ENCODE results near the gene COPS8. TPM values are rescaled to one million over a fixed set of nuclear protein-coding genes. Genes with fewer than 3 reads are reported as not detected.

Gene COPS8
- total RNA-seq, 1 experiment from 2014 or later, result 249 TPM

DNA sequence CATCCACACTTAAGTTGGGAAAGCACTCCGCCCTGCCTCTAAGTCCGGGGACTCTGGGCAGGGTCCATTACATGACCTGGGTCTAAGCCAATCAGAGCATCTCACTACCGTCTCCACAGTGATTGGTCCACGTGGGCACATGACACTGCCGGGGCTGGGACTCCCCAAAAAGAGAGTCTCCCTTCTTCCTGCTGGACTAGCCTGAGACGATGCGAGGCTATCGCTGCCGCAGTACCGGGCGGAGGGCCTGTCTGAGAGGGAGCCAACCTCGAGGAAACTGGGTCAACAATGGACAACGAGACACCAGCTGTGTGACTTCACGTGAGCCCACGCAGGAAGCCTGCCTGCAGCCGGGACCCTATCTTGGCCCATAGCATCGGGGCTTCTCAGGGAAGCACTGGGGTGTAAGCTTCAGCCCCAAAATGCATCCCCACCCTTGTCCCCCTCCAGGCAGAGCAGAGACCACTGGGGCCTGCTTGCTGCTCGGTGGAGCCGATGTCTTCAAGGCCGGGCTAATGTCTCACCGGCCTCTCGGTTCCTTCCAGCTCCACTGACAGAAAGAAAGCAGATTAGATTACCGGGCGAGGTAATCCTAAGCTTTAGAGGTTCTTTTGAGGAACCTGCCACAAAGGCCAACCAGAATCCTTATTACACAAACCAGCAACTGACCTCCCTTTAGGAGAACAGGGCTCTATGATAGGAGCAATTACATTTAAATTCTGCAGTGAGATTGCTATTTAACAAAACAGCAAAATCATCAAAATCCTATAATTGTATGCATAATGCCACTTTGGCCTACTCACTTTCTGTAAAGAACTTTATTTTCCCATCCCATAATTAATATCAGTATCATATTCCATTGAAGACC is 21.3 kb upstream of the COPS8 start:
- Mint-ChIP-seq H3K4me3 (ENCODE audit: unreplicated experiment) (no peak overlapping the region), H3K27ac (ENCODE audit: low read depth, unreplicated experiment) (no peak overlapping the region), H3K36me3 (ENCODE audit: insufficient read depth, unreplicated experiment) (no peaks in the 10 kb centered on the region), H3K9me3 (ENCODE audit: unreplicated experiment) (no peaks in the 10 kb centered on the region), H3K4me1 (ENCODE audit: insufficient read depth, unreplicated experiment) (peaks cover 11% of the 10 kb centered on the region), H3K27me3 (ENCODE audit: insufficient read depth, unreplicated experiment) (no peaks in the 10 kb centered on the region)
- CTCF ChIA-PET, result interaction anchor here (1.2 kb wide), 1 partner anchor 721 kb away, joined by 4 read pairs; no protein-coding TSS in a partner anchor
- TF ChIP-seq CTCF (IDR thresholded peaks at IDR 0.05; ENCODE audit: unreplicated experiment), result no peak
- DNase-seq (ENCODE audit: unreplicated experiment), result no peak
- POLR2A ChIA-PET, result interaction anchor here (0.6 to 1.2 kb wide), 2 partner anchors 278 to 672 kb away, joined by 3 to 4 read pairs; no protein-coding TSS in a partner anchor
- BruUV-seq (replicated peaks), result no TSS peak
- intact Hi-C loops (cut with micrococcal nuclease), result loop anchor here (5.0 kb wide), 1 partner anchor 1287 kb away; no protein-coding TSS in a partner anchor

- H3K27me3 Mint-ChIP-seq (ENCODE audit: insufficient read depth, unreplicated experiment), result no peaks in the 10 kb centered on the region
- POLR2A ChIA-PET, result interaction anchor here (1.2 kb wide), 1 partner anchor 279 kb away, joined by 3 read pairs; no protein-coding TSS in a partner anchor
- H3K36me3 Mint-ChIP-seq (ENCODE audit: insufficient read depth, unreplicated experiment), result no peaks in the 10 kb centered on the region
- DNase-seq (ENCODE audit: unreplicated experiment), result no peak
- BruUV-seq (replicated peaks), result no TSS peak
- intact Hi-C loops (cut with micrococcal nuclease), result no loop called here
- no peak overlapping the region for H3K27ac Mint-ChIP-seq (ENCODE audit: low read depth, unreplicated experiment)
- no peak overlapping the region for H3K4me3 Mint-ChIP-seq (ENCODE audit: unreplicated experiment)
- TF ChIP-seq CTCF (IDR thresholded peaks at IDR 0.05; ENCODE audit: unreplicated experiment), result no peak
- peaks cover 11% of the 10 kb centered on the region for H3K4me1 Mint-ChIP-seq (ENCODE audit: insufficient read depth, unreplicated experiment)
- CTCF ChIA-PET, result interaction anchor here (1.2 kb wide), 1 partner anchor 722 kb away, joined by 4 read pairs; no protein-coding TSS in a partner anchor
- H3K9me3 Mint-ChIP-seq (ENCODE audit: unreplicated experiment), result no peaks in the 10 kb centered on the region
Observed at GRCh38 chr2:237065071-237065377, 20.7 kb upstream of the COPS8 start.

- Mint-ChIP-seq H3K9me3 (ENCODE audit: unreplicated experiment) (no peaks in the 10 kb centered on the region), H3K27ac (ENCODE audit: low read depth, unreplicated experiment) (no peak overlapping the region), H3K36me3 (ENCODE audit: insufficient read depth, unreplicated experiment) (no peaks in the 10 kb centered on the region), H3K4me3 (ENCODE audit: unreplicated experiment) (no peak overlapping the region), H3K27me3 (ENCODE audit: insufficient read depth, unreplicated experiment) (no peaks in the 10 kb centered on the region), H3K4me1 (ENCODE audit: insufficient read depth, unreplicated experiment) (peaks cover under 1% of the 10 kb centered on the region)
- ChIA-PET POLR2A (no interaction called here), CTCF (interaction anchor here (1.2 to 1.6 kb wide), 2 partner anchors 11 to 714 kb away, joined by 3 to 7 read pairs; no protein-coding TSS in a partner anchor)
- TF ChIP-seq CTCF (IDR thresholded peaks at IDR 0.05; ENCODE audit: unreplicated experiment), result no peak
- intact Hi-C loops (cut with micrococcal nuclease), result no loop called here
- BruUV-seq (replicated peaks), result no TSS peak
- DNase-seq (ENCODE audit: unreplicated experiment), result no peak
Observed at GRCh38 chr2:237066396-237066795, 19.3 kb upstream of the COPS8 start.

- no peak overlapping the region for H3K4me3 Mint-ChIP-seq (ENCODE audit: unreplicated experiment)
- no peak for DNase-seq (ENCODE audit: unreplicated experiment)
- H3K36me3 Mint-ChIP-seq (ENCODE audit: insufficient read depth, unreplicated experiment), result no peaks in the 10 kb centered on the region
- TF ChIP-seq CTCF (IDR thresholded peaks at IDR 0.05; ENCODE audit: unreplicated experiment), result no peak
- ChIA-PET CTCF (interaction anchor here (0.7 to 2.6 kb wide), 7 partner anchors 8 to 1289 kb away, joined by 3 to 13 read pairs (median 4); no protein-coding TSS in a partner anchor), POLR2A (interaction anchor here (0.8 kb wide), 2 partner anchors 19 to 1000 kb away, joined by 3 read pairs; no protein-coding TSS in a partner anchor)
- no peaks in the 10 kb centered on the region for H3K4me1 Mint-ChIP-seq (ENCODE audit: insufficient read depth, unreplicated experiment)
- H3K9me3 Mint-ChIP-seq (ENCODE audit: unreplicated experiment), result no peaks in the 10 kb centered on the region
- no TSS peak for BruUV-seq (replicated peaks)
- no peaks in the 10 kb centered on the region for H3K27me3 Mint-ChIP-seq (ENCODE audit: insufficient read depth, unreplicated experiment)
- no peak overlapping the region for H3K27ac Mint-ChIP-seq (ENCODE audit: low read depth, unreplicated experiment)
- intact Hi-C loops (cut with micrococcal nuclease), result no loop called here
Observed at GRCh38 chr2:237068005-237068576, 17.6 kb upstream of the COPS8 start.

Measured in MCF 10A (cell line).